ACC112 (cell line): ENCODE results near the gene ZNF846.
"Not testable (repeated sequence)": the region's sequence is repeated elsewhere in the genome, so short reads cannot be mapped to it uniquely, and the experiment has no call there.

Experiments used
- H2AFZ ChIP-seq: fragments of 200-600 bp; sonication (generic); one replicate; pipeline ENCODE4 v1.6.0; 2017; ENCODE audit warnings: antibody characterized with exemption, low read length; ENCODE audit not compliant: unreplicated experiment
- H3K27ac ChIP-seq: fragments of 200-600 bp; sonication (generic); 2 replicates; pipeline ENCODE4 v1.5.1; 2014; ENCODE audit warnings: low read depth, mild to moderate bottlenecking, antibody characterized with exemption, low read length, moderate library complexity
- H3K27me3 ChIP-seq: fragments of 200-600 bp; sonication (generic); 2 replicates; pipeline ENCODE4 v1.6.1; 2014; ENCODE audit warnings: mild to moderate bottlenecking, antibody characterized with exemption, low read length, moderate library complexity, mixed read lengths; ENCODE audit not compliant: insufficient read depth
- H3K36me3 ChIP-seq: fragments of 200-600 bp; sonication (generic); 2 replicates; pipeline ENCODE4 v1.6.1; 2016; ENCODE audit warnings: mild to moderate bottlenecking, antibody characterized with exemption, low read length, moderate library complexity, mixed read lengths; ENCODE audit not compliant: insufficient read depth
- H3K4me1 ChIP-seq: fragments of 200-600 bp; sonication (generic); one replicate; pipeline ENCODE4 v1.6.1; 2016; ENCODE audit warnings: low read length, mixed read lengths; ENCODE audit not compliant: insufficient read depth, unreplicated experiment, control insufficient read depth
- H3K4me3 ChIP-seq: fragments of 200-600 bp; sonication (generic); 2 replicates; pipeline ENCODE4 v1.5.1; 2014; ENCODE audit warnings: mild to moderate bottlenecking, low read depth, low read length
- H3K79me2 ChIP-seq: fragments of 200-600 bp; sonication (generic); one replicate; pipeline ENCODE4 v1.6.0; 2016; ENCODE audit warnings: low read length; ENCODE audit not compliant: control insufficient read depth, unreplicated experiment, insufficient read depth

ZNF846 gene

GRCh38 chr19:9784163-9784496 lies 15.6 kb upstream of the ZNF846 start:
- H2AFZ ChIP-seq, H3K79me2 ChIP-seq, H3K4me3 ChIP-seq, H3K36me3 ChIP-seq, H3K27me3 ChIP-seq, H3K27ac ChIP-seq: not testable (repeated sequence)
- peaks cover 12% of the 10 kb centered on the region for H3K4me1 ChIP-seq

- Histone ChIP-seq H3K4me3 (no peak overlapping the region), H3K4me1 (peaks cover 12% of the 10 kb centered on the region), H3K36me3 (no peaks in the 10 kb centered on the region), H3K27me3 (no peaks in the 10 kb centered on the region), H2AFZ (no peak overlapping the region), H3K79me2 (no peaks in the 10 kb centered on the region), H3K27ac (no peak overlapping the region)
Observed at GRCh38 chr19:9782338-9782737, 13.8 kb upstream of the ZNF846 start.

DNA sequence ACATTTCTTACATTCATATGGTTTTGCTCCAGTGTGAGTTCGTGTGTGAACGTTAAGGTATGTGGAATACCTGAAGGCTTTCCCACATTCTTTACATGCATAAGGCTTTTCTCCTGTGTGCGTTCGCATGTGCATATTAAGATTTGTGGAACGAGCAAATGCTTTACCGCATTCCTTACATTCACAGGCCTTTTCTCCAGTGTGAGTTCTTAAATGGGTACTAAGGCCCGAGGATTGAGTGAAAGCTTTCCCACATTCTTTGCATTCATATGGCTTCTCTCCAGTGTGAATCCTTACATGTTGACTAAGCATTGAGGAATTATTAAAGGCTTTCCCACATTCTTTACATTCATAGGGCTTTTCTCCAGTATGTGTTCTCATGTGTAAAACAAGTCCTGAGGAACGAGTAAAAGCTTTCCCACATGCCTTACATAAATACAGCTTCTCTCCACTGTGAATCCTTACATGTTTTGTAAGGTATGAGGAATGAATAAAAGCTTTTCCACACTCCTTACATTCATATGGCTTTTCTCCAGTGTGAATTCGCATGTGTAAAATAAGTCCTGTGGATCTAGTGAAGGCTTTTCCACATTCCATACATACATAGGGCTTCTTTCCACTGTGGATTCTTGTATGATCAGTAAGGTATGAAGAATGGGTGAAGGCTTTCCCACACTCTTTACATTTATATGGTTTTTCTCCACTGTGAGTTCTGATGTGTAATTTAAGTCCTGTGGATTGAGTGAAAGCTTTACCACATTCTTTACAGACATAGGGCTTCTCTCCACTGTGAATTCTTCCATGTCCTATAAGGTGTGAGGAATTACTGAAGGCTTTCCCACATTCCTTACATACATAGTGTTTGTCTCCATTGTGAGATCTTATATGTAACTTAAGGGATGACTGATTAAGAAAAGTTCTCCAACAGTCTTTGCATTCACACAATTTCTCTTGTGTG lies 10.7 kb downstream of the ZNF846 start:
- H3K4me3 ChIP-seq, result no peak overlapping the region
- peaks cover 41% of the 10 kb centered on the region for H3K36me3 ChIP-seq
- H3K27me3 ChIP-seq, result no peaks in the 10 kb centered on the region
- H2AFZ ChIP-seq, result no peak overlapping the region
- H3K4me1 ChIP-seq, result no peaks in the 10 kb centered on the region
- no peaks in the 10 kb centered on the region for H3K79me2 ChIP-seq
- H3K27ac ChIP-seq, result no peak overlapping the region

DNA sequence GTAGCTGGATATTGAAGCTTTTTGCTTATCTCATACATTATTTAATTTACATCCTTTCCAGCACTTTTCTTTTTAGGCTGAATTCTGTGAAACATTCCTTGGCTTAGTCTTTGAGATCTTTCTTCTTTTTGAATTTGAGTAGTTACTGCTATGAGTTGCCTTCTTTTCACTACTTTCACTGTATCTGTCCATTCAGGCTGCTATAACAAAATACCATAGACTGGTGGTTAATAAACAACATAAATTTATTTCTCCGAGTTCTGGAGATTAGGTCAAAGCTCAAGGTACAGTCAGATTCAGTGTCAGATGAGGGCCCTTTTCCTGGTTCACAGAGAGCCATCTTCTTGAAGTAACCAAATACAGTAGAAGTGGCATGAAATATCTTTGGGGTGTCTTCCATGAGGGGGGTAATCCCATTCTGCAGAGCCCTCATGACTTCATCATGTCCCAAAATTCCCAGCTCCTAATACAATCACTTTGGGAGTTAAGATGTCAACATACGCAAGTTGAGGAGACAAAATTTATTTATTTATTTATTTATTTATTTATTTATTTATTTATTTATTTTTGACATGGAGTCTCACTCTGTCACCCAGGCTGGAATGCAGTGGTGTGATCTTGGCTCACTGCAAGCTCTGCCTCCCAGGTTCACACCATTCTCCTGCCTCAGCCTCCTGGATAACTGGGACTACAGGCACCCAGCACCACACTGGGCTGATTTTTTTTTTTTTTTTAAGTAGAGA lies 15.7 kb downstream of the ZNF846 start:
- peaks cover 15% of the 10 kb centered on the region for H3K36me3 ChIP-seq
- H3K4me3 ChIP-seq, result no peak overlapping the region
- no peak overlapping the region for H3K27ac ChIP-seq
- H3K27me3 ChIP-seq, result no peaks in the 10 kb centered on the region
- no peaks in the 10 kb centered on the region for H3K79me2 ChIP-seq
- H2AFZ ChIP-seq, result no peak overlapping the region
- H3K4me1 ChIP-seq, result no peaks in the 10 kb centered on the region

DNA sequence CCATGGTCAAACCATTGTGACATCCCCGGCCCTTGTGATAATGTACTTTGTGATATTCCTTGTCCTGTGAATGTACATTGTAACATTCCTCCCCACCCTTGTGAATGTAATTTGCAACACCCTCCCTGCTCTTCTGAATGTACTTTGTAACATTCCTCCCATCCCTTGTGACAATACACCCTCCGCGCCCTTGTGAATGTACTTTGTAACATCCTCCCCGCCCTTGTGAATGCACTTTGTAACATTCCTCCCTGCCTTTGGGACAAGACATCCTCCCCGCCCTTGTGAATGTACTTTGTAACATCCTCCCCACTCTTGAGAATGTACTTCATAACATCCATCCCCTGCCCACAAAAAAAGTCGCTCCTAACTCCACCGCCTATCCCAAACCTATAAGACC lies 17.1 kb downstream of the ZNF846 start:
- no peaks in the 10 kb centered on the region for H3K27me3 ChIP-seq
- H3K36me3 ChIP-seq, result peaks cover 5% of the 10 kb centered on the region
- no peak overlapping the region for H2AFZ ChIP-seq
- no peak overlapping the region for H3K4me3 ChIP-seq
- H3K27ac ChIP-seq, result no peak overlapping the region
- H3K4me1 ChIP-seq, result no peaks in the 10 kb centered on the region
- no peaks in the 10 kb centered on the region for H3K79me2 ChIP-seq

- H3K36me3 ChIP-seq, result no peaks in the 10 kb centered on the region
- no peak overlapping the region for H3K27ac ChIP-seq
- H2AFZ ChIP-seq, result no peak overlapping the region
- H3K4me3 ChIP-seq, result no peak overlapping the region
- H3K4me1 ChIP-seq, result no peaks in the 10 kb centered on the region
- H3K27me3 ChIP-seq, result no peaks in the 10 kb centered on the region
- no peaks in the 10 kb centered on the region for H3K79me2 ChIP-seq
Observed at GRCh38 chr19:9741476-9742171, 26.9 kb downstream of the ZNF846 start.

GRCh38 chr19:9735986-9736385 lies 32.6 kb downstream of the ZNF846 start:
- Histone ChIP-seq H3K27ac (no peak overlapping the region), H3K36me3 (no peaks in the 10 kb centered on the region), H3K4me3 (no peak overlapping the region), H3K27me3 (no peaks in the 10 kb centered on the region; the same call in 1 of the 2 replicates), H3K79me2 (no peaks in the 10 kb centered on the region), H3K4me1 (no peaks in the 10 kb centered on the region), H2AFZ (no peak overlapping the region)

DNA sequence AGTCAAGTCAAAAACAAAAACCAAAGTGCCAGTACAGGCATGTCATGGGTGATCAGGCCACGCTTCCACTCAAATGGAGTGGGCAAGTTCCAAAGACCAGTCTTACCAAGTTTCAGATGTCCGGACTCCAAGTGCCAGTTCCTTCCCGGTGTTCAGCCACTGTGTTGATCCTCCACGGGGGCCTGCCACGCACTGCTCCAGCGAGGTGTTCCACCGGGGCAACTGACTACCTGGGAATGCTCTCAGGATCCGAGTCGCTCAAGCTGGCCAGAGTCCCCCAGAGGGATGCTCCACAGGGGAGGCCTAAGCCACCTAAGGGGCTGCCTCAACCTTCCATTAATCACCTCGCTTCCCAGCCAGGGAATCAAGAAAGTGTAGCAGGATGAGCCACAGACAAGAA lies 38.5 kb downstream of the ZNF846 start:
- H3K79me2 ChIP-seq, H3K4me1 ChIP-seq, H3K4me3 ChIP-seq, H3K36me3 ChIP-seq, H3K27me3 ChIP-seq, H2AFZ ChIP-seq, H3K27ac ChIP-seq: not testable (repeated sequence)

DNA sequence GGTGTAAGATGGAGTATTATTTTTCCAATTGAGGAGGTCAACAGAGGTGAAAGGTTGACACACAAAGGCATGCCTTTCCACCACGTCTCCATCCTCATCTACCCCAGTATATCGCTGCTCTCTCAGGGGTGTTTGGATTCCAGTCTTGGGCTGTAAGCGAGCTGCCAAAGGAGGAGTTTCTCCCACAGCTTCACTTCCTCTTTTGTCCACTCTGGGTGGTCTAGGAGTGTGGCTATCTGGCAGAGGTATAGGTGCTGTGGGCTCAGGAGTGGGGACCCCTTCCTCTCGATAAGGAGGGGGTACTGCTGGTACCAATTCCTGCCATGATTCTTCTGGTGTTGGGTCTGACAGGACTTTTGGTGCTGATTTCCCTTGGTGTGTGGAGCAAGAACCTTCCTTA lies 39.4 kb downstream of the ZNF846 start:
- no peaks in the 10 kb centered on the region for H3K79me2 ChIP-seq
- H3K27me3 ChIP-seq, result peaks cover 5% of the 10 kb centered on the region
- H3K4me1 ChIP-seq, result no peaks in the 10 kb centered on the region
- H3K4me3 ChIP-seq, result no peak overlapping the region
- no peak overlapping the region for H2AFZ ChIP-seq
- H3K36me3 ChIP-seq, result no peaks in the 10 kb centered on the region
- H3K27ac ChIP-seq, result no peak overlapping the region

DNA sequence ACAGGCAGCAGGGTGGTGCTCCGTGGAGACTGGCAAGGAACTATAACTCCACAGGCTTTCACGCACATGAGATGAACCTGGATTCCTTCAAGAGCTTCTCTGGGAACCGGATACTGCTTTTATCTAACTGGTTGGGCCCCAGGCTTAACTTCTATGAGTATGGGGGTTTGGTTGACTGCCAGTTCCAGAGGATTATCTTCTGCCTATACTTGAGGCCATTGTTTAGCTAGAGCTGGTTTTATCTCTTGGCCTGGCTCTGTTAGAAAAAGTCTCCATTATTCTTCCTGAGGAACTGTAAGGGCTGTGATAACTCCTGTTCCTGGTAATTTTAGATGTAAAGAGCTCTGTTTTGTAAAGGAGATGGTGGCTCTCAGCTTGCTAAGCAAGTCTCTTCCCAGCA lies 40.9 kb downstream of the ZNF846 start:
- peaks cover 7% of the 10 kb centered on the region for H3K27me3 ChIP-seq
- H3K36me3 ChIP-seq, result no peaks in the 10 kb centered on the region
- H3K27ac ChIP-seq, result no peak overlapping the region
- no peaks in the 10 kb centered on the region for H3K4me1 ChIP-seq
- H3K4me3 ChIP-seq, result no peak overlapping the region
- H2AFZ ChIP-seq, result no peak overlapping the region
- H3K79me2 ChIP-seq, result no peaks in the 10 kb centered on the region
